HAP-1 (cell line): Measurements from ENCODE around the gene EEF1G.
"Not testable (repeated sequence)": the region's sequence is repeated elsewhere in the genome, so short reads cannot be mapped to it uniquely, and the experiment has no call there.

ENCODE experiments used
- DNase-seq, 2 experiments: peaks; one replicate each; pipeline ENCODE4 v3.0.0-alpha.2; 2016 to 2020; ENCODE audit warnings: low spot score in 2 of 2
- H3K27me3 ChIP-seq: fragments of 250-450 bp; sonication (Bioruptor Pico); 2 replicates; pipeline ENCODE4 v1.5.1; 2020; ENCODE audit warnings: low read depth, mild to moderate bottlenecking, moderate library complexity
- H3K36me3 ChIP-seq: fragments of 250-450 bp; sonication (Bioruptor Pico); replicated peaks from 2 replicates; pipeline ENCODE4 v1.5.1; 2020; ENCODE audit warnings: mild to moderate bottlenecking
- H3K4me1 ChIP-seq: fragments of 250-450 bp; sonication (Bioruptor Pico); 2 replicates; pipeline ENCODE4 v1.5.1; 2020; ENCODE audit warnings: mild to moderate bottlenecking
- H3K4me3 ChIP-seq: fragments of 250-450 bp; sonication (Bioruptor Pico); 2 replicates; pipeline ENCODE4 v1.5.1; 2020; ENCODE audit warnings: mild to moderate bottlenecking, moderate library complexity
- H3K9me3 ChIP-seq: fragments of 250-450 bp; sonication (Bioruptor Pico); 2 replicates; pipeline ENCODE4 v1.5.1; 2020; ENCODE audit warnings: mild to moderate bottlenecking, moderate library complexity
- in situ Hi-C: fragments of 300-500 bp; cut with MboI; formaldehyde crosslinking; loops from 3 replicates; pipeline ENCODE4 v1.14.3; 2020; ENCODE audit warnings: low sequenced_read_pairs, inconsistent platforms, mixed read lengths

EEF1G gene

DNA sequence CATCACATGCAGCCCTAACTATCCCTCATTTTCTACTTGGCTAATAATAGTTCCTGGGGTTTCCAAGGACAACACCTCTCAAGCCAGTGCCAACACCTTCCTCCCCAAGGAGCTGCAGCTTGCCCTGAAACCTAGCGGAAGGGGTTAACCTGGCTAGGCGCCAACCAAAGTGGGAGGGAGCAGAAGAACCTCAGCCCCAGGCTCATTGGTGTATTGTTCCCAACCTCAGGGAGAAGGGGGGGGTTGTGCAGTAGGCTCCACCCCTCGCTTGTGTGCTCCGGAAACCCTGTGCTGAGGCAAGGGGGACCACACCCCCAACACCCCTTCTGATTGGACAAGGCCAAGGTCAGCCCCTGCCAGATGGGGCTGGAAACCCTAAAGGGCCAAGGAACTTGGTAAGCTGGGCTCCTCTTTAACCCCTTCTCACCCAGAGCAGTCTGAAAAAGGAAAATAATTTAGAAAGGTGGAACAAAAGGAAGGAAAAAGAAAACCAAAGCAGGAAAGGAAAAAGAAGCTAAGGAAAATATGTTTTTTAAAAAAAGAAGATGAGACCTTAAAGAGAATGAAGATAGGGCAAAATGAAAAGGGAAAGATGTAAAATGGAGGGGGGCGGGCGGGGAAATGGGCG, 25.5 kb upstream of the EEF1G start:
- Histone ChIP-seq H3K9me3 (no peaks in the 10 kb centered on the region), H3K4me3 (peak overlapping the region; percentile 96), H3K4me1 (peaks cover 19% of the 10 kb centered on the region), H3K27me3 (no peaks in the 10 kb centered on the region), H3K36me3 (peaks cover 81% of the 10 kb centered on the region)
- DNase-seq: peak; percentile 96 to 98
- in situ Hi-C loops: no loop called here

DNA sequence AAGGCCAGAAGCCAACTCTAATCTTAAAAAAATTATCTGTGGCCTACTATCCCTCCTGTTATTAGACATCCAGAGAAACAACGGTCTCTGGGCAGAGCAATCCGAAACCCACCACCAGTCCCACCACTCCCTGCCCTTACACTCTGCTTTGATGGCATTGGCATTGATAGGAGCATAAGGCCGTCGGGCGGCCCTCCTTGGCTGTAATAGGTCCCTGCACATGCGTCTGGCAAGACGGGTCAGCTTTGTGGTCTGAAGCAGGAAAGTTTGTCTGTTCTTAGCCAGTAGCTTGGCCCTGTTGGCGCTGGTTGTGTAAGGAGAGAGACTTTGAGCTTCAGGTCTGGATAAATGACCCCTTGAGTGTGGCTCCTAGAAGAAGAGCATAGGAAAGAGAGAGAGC, 21.4 kb upstream of the EEF1G start:
- Histone ChIP-seq H3K4me3 (no peak overlapping the region), H3K4me1 (peaks cover 15% of the 10 kb centered on the region), H3K9me3 (no peaks in the 10 kb centered on the region), H3K36me3 (peaks cover 69% of the 10 kb centered on the region), H3K27me3 (no peaks in the 10 kb centered on the region)
- DNase-seq: no peak
- in situ Hi-C loops: no loop called here

DNA sequence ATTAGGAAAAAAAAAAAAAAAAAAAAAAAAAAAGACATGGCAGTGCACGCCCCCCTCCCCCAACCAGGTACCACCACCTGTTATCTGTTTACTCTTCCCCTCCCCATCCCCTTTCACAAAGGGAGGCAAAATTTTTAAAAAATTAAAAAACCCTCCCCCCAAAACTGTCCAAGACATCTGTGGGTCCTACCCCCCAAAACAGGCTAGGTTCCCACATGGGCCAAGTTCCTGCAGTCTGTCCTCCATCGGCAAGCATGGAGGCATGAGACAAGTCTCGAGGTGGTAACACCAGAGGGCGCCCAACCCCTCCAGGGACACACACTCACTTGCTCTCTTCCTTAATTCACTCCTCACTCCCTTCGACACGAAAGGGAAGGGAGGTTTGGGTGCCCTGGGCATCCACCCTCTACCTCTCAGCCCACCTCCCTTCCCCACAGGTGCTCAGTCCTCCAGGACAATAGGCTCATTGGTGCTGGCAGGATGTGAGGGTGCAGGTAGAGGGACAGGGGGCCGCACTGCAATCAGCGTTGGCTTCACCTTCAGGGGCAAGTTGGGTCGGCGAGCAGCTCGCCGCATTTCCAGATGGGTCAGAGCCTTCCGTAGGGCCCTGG, 19.8 kb upstream of the EEF1G start:
- H3K4me1 ChIP-seq: peaks cover 4% of the 10 kb centered on the region
- peak; percentile 65 to 88 for DNase-seq
- in situ Hi-C loops: no loop called here
- peaks cover 64% of the 10 kb centered on the region for H3K36me3 ChIP-seq
- H3K27me3 ChIP-seq: no peaks in the 10 kb centered on the region
- no peaks in the 10 kb centered on the region for H3K9me3 ChIP-seq
- no peak overlapping the region for H3K4me3 ChIP-seq

DNA sequence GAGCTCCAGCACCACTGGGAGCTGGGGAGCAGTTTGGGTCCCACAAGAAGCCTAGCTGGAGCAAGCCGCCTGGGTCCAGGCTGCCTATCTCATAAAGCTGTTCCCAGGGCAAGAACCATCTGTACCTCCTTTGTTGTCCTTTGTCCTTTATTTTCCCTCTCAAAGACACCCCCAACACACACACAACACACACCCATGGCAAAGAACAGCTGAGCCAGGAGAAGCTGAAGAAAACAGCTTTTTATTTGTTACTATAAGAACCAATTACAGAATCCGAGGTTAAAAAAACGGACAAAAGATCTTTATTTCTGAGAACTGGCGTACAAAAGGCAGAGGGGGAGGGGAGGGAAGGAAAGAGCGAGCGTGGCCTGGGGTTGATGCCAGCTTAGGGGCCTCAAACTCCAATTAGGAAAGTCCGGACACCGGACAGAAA, 19.3 kb upstream of the EEF1G start:
- H3K36me3 ChIP-seq: peaks cover 64% of the 10 kb centered on the region
- no peak overlapping the region for H3K4me3 ChIP-seq
- no peaks in the 10 kb centered on the region for H3K9me3 ChIP-seq
- in situ Hi-C loops: no loop called here
- H3K4me1 ChIP-seq: peaks cover 4% of the 10 kb centered on the region
- no peak for DNase-seq
- H3K27me3 ChIP-seq: no peaks in the 10 kb centered on the region

DNA sequence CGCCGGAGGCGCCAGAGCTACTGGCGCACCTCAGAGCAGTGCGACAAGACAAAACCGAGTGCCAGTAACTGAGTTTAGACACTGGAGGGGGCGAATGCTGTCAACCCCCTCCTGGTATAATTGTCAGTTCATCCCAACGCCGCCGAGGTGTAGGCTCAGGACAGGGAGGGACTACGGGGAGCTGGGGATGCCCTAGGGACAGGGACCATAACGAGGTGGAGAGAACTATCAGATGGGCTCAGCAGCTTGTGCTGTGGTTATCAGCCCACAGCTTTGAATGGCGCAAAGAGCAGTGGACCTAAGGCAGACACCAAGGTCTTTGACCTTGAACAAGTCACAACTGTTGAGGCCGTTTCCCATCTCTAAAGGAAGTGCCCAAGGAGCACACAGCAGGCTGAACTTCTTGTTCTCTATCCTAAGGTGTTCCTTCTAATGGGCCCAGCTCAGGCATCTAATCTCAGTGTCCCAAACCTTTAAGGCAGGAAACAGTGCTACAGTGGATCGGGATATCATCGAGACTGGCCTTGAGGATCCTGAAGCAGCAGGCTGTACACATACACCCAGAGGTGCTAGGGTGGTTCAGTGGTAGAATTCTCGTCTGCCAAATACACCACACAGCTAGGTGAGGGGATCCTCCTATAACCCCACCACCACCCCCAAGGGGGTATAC, 18.6 kb upstream of the EEF1G start:
- Histone ChIP-seq H3K27me3 (no peaks in the 10 kb centered on the region), H3K9me3 (no peaks in the 10 kb centered on the region), H3K36me3 (peaks cover 63% of the 10 kb centered on the region), H3K4me3 (peak overlapping the region; percentile 90), H3K4me1 (peaks cover 4% of the 10 kb centered on the region)
- in situ Hi-C loops: no loop called here
- DNase-seq: no peak

DNA sequence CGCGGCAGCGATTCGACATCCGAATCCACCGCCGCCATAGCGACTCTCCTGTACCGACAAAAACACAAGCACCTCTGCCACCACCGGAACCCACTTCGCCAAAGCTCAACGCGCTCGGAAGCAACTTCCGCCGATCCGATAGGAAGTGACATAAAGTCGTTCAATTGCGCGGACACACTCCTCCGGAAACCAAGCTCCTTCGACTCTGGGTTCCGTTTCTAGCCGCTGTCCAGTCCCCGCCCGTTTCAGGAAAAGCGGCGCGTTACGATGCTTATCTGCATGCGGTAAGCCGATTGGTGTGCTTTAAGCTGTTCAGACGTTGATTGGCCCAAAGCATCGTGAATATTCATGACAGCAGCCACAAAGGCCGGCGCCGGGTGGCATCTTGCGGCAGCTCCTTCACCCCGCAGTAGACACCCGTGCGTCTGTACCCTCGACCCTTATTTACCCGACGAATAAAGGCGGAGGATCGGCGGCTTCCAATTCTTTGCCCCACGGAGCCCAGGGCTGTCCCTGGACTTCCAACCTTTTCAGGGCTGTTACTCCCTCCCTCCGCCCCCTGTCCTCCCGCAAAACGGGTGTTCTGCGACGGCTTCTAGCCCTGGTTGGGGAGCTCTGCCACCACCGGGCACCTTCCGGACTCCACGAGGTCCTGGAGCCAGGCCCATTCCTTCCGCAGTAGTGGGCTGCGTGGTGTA, 17.9 kb upstream of the EEF1G start, which contains the start of gene TUT1:
Gene TUT1 (minus strand): TSS at position 76 of the 698 bp plus-strand sequence. CDS start 38 bp downstream, at position 38.
- DNase-seq: peak; percentile 96 to 98
- in situ Hi-C loops: no loop called here
- Histone ChIP-seq H3K4me1 (peaks cover 4% of the 10 kb centered on the region), H3K4me3 (peak within 1 kb of the TSS; percentile 90), H3K9me3 (no peaks in the 10 kb centered on the region), H3K36me3 (peaks cover 60% of the 10 kb centered on the region), H3K27me3 (no peaks in the 10 kb centered on the region)

DNA sequence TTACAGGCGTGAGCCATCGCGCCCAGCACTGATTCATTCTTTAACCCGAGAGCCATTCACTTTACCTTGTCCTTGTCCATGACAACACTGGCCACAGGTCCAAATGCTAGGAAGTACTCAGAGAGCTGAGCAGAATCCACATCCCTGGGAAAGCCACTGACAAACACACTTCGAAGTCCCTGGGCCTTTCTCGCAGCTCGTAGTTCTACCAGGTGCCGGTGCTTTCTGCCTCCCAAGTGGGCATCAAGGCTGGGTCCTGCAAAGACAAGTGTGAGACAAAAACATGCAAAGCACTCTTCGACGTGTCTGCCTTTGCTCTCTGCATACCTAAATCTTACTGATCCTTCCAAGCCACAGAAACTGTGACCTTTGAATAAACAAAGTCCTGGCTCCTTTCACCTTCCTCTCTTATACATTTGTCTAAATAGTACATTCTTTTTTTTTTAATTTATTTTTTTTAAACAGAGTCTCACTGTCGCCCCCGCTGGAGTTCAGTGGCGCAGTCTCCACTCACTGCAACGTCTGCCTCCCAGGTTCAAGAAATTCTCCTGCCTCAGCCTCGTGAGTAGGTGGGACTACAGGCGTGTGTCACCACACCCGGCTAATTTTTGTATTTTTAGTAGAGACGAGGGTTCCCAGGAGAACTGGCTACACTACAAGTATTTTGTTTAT, 15.4 kb upstream of the EEF1G start:
- Histone ChIP-seq H3K4me1 (peaks cover 4% of the 10 kb centered on the region), H3K36me3 (peaks cover 53% of the 10 kb centered on the region), H3K27me3 (no peaks in the 10 kb centered on the region), H3K4me3 (no peak overlapping the region), H3K9me3 (no peaks in the 10 kb centered on the region)
- DNase-seq: no peak
- in situ Hi-C loops: no loop called here

DNA sequence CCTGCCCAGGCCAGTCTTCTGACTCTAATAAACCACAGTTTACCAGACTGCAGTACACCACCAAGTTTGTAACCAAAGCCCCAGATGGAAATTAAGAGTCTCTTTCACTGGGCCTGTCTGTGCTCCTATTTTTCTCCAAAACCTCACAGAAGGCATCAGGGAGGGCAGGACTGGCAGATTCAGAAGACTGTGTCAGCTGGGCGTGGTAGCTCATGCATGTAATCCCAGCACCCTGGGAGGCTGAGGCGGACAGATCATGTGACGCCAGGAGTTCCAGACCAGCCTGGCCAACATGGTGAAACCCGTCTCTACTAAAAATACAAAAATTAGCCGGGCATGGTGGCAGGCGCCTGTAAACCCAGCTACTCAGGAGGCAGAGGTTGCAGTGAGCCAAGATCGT, 11.7 kb upstream of the EEF1G start:
- DNase-seq, H3K4me1 ChIP-seq, H3K27me3 ChIP-seq, in situ Hi-C loops, H3K4me3 ChIP-seq, H3K9me3 ChIP-seq: not testable (repeated sequence)
- H3K36me3 ChIP-seq: peaks cover 61% of the 10 kb centered on the region

DNA sequence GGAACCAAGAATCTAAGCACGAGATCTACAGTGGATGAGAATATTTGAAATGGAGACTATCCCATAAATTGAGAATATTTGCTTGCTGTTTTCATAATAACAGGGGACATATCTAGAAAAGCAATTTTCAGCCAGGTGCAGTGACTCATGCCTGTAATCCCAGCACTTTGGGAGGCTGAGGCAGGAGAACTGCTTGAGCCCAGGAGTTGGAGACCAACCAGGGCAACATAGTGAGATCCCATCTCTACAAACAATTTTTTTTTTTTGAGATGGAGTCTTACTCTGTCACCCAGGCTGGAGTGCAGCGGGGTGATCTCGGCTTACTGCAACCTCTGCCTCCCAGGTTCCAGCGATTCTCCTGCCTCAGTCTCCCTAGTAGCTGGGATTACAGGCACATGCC, 8.0 kb upstream of the EEF1G start:
- H3K27me3 ChIP-seq, H3K9me3 ChIP-seq, DNase-seq, in situ Hi-C loops, H3K4me3 ChIP-seq, H3K4me1 ChIP-seq: not testable (repeated sequence)
- peaks cover 60% of the 10 kb centered on the region for H3K36me3 ChIP-seq

DNA sequence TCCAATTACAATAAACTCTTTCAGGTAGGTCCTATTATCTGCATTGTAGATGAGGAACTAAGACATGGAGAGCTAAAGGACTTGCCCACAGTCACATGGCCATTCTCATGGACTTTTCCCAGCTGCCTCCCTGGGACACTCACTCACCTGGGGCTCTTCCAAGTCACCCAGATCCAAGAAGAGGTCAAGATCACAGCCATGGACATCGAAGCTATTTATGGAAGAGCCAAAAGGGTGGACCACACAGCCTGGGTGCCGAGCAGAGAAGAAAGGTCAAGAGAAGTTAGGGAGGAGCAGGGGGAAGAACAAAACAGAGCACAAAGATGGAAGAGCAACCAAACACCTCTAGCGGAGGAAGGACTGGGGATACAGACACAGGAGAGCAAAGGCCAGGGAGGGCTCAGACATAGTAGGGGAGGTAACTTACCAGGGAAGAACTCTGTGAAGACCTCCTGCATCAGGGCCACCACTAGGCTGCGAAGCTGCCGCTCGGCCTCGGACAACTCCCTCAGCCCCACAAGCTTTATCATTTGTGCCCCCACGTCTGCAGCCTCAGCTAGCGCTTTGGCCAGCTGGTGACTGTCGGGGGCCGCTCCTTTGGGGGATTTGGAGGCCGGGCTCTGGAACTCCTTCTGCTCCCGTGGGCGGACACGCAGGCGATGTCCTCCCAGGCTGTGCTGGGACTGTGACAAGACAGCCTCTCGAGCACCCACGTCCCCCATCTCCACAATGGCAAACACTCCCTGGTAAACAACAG, 7.4 kb upstream of the EEF1G start:
- peaks cover 61% of the 10 kb centered on the region for H3K36me3 ChIP-seq
- no peak for DNase-seq
- no peaks in the 10 kb centered on the region for H3K4me1 ChIP-seq
- in situ Hi-C loops: no loop called here
- H3K4me3 ChIP-seq: no peak overlapping the region
- no peaks in the 10 kb centered on the region for H3K27me3 ChIP-seq
- no peaks in the 10 kb centered on the region for H3K9me3 ChIP-seq

DNA sequence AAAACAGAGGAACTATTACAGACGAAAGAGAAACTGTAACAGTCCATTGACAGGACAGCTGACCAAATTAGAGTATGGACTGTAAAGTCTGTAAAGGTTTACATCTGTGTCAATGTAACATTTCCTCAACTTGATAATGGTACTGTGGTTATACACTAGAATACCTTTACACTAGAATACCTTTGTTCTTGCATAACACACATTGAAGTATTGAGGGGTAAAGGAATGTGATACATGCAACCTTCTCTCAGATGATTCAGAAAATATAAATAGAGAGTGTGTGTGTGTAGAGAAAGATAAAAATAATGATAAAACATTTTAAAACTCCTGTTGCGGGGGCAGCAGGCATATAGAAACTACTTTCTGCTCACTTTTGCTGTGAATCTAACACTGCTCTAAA, 5.6 kb upstream of the EEF1G start:
- H3K4me1 ChIP-seq: peaks cover 11% of the 10 kb centered on the region
- no peak overlapping the region for H3K4me3 ChIP-seq
- no peak for DNase-seq
- no peaks in the 10 kb centered on the region for H3K27me3 ChIP-seq
- peaks cover 66% of the 10 kb centered on the region for H3K36me3 ChIP-seq
- H3K9me3 ChIP-seq: no peaks in the 10 kb centered on the region
- in situ Hi-C loops: no loop called here

DNA sequence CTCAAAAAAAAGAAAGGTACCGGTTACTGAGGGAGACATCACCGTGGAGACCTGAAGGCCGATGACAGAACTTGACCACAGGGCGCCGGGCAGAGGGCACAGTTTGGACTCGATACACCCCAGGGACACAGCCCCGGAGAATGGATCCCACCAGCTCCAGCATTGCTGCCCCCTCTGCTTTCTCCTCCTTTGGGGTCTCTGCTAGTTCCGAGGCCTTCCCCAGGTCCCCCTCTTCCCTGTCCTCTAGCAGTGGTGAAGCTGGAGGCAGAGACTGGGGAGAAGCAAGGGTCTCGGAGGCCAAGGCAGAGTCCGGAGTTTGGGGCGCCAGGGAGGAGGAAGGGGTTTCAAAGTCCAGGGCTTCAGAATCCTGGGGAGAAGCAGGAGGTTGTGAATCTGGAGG, 4.8 kb upstream of the EEF1G start:
- DNase-seq: no peak
- Histone ChIP-seq H3K27me3 (no peaks in the 10 kb centered on the region), H3K4me3 (no peak overlapping the region), H3K4me1 (peaks cover 11% of the 10 kb centered on the region), H3K36me3 (peaks cover 65% of the 10 kb centered on the region), H3K9me3 (no peaks in the 10 kb centered on the region)
- in situ Hi-C loops: no loop called here
